Fibroblast of skin of abdomen (primary cell): ENCODE results near the gene F10.

ENCODE experiments used
- DNase-seq: peaks from one replicate; pipeline ENCODE4 v3.0.0-alpha.2; 2013

F10 gene

GRCh38 chr13:113176280-113176679, 53.7 kb downstream of the F10 start:
- DNase-seq = no peak

GRCh38 chr13:113176822-113177221, 54.2 kb downstream of the F10 start:
- no peak for DNase-seq

GRCh38 chr13:113178070-113178895, 55.7 kb downstream of the F10 start:
- DNase-seq = peak; percentile 92

GRCh38 chr13:113178896-113179167, 56.2 kb downstream of the F10 start:
- no peak for DNase-seq

GRCh38 chr13:113179374-113180230, 57.0 kb downstream of the F10 start:
- DNase-seq = no peak

- no peak for DNase-seq
Observed at GRCh38 chr13:113182046-113182445, 59.4 kb downstream of the F10 start.

- DNase-seq = no peak
Observed at GRCh38 chr13:113183450-113184129, 61.0 kb downstream of the F10 start.

GRCh38 chr13:113184568-113185440, 62.2 kb downstream of the F10 start:
- no peak for DNase-seq

- DNase-seq = no peak
Observed at GRCh38 chr13:113186061-113186900, 63.7 kb downstream of the F10 start.

- DNase-seq = peak; percentile 99
Observed at GRCh38 chr13:113187263-113187669, 64.7 kb downstream of the F10 start.

GRCh38 chr13:113187883-113188665, 65.5 kb downstream of the F10 start:
- DNase-seq = no peak

GRCh38 chr13:113190181-113190580, 67.6 kb downstream of the F10 start:
- no peak for DNase-seq

GRCh38 chr13:113192279-113192678, 69.7 kb downstream of the F10 start:
- DNase-seq = no peak

GRCh38 chr13:113192902-113193301, 70.3 kb downstream of the F10 start:
- DNase-seq = peak; percentile 56

GRCh38 chr13:113195360-113195759, 72.8 kb downstream of the F10 start:
- no peak for DNase-seq

- DNase-seq = no peak
Observed at GRCh38 chr13:113196970-113197737, 74.6 kb downstream of the F10 start.
